ENCODE data around the gene BRD4. TPM values are rescaled to one million over a fixed set of nuclear protein-coding genes. Genes with fewer than 3 reads are reported as not detected.

BRD4 gene
- total and polyA plus RNA-seq, 2 donors (not counting 3 experiments of a cell fraction or from before 2014, with no cell fraction given): 14.9 to 125 TPM

DNA sequence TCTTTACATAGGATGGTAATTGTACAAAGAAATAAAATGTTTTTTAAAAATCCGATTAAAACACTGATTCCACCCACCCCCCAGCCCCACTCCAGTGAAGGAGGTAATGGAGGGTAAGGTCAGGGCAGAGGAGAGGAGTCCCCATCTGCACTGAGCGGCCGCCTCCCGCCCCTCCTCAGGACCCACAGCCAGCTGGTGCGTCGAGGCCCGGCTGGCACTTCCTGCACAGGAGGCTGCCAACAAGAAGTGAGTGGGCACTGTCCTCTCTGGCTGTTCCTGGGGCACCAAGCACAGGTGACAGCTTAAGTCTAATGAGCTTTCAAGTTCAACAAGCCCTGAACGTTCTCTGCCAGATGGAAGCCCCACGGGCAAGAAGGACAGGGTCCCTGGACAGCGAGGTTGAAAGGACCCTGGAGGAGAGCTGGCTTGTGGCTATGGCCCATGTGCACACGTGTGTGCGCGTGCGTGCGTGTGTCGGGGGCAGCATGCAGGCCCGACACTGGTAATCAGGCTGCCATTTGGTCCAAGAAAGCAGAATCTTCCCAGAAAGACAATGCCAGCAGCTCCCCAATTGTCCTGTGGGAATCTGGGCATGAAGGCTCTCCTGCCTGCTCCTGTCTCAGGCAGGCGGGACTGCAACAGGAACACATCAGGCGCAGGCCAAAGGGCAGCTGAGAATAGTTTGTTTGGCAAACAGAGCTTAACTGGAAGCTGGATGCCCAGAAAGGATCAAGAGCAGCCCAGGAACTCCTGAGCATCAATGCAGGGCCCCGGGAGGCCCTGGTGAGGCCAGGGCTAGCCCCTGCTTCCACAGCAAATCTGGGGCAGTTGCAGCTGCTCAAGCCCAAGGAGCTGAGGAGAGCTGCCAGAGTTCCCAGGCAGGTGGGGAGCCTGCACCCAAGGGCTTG is 85.0 kb downstream of the BRD4 start:
- ChIA-PET POLR2A (no interaction called here), CTCF (no interaction called here)
- FAIRE-seq (no peak), DNase-seq (ENCODE audit: low read depth, low spot score) (no peak)
- no peak overlapping the region for H2AFZ ChIP-seq (ENCODE audit: low read depth, low read length)
- no peak overlapping the region for H3K9ac ChIP-seq (replicated peaks; ENCODE audit: extremely low read depth, insufficient read depth, low read length)
- H3K9me1 ChIP-seq (replicated peaks; ENCODE audit: control insufficient read depth, extremely low read depth, insufficient read depth, low read length): no peaks in the 10 kb centered on the region
- peaks cover 14 to 42% of the 10 kb centered on the region in 2 experiments for H3K36me3 ChIP-seq (ENCODE audit: control insufficient read depth in 2 of 2, extremely low read depth in 1 of 2, insufficient read depth in 2 of 2, low read length in 2 of 2)
- peaks cover 27% of the 10 kb centered on the region for H3K79me2 ChIP-seq (ENCODE audit: control insufficient read depth, insufficient read depth, low read length)
- intact Hi-C loops (cut with micrococcal nuclease): no loop called here
- no TSS peak for BruUV-seq (replicated peaks)
- no peak for TF ChIP-seq GATA2 (IDR thresholded peaks at IDR 0.05; ENCODE audit: insufficient read depth, insufficient read length, low read depth, low read length)
- TF ChIP-seq FOS (IDR thresholded peaks at IDR 0.05; ENCODE audit: borderline replicate concordance, insufficient read depth, low read length): no peak
- no peak for TF ChIP-seq EZH2 (IDR thresholded peaks at IDR 0.05; ENCODE audit: borderline replicate concordance, low read depth, low read length, severe bottlenecking)
- TF ChIP-seq POLR2A (IDR thresholded peaks at IDR 0.05; ENCODE audit: low read depth, low read length): no peak
- no peak for TF ChIP-seq MYC (IDR thresholded peaks at IDR 0.05; ENCODE audit: low read depth, low read length)
- TF ChIP-seq POLR2AphosphoS5 (IDR thresholded peaks at IDR 0.05; ENCODE audit: insufficient read depth, low read depth, low read length): no peak
- TF ChIP-seq JUN (IDR thresholded peaks at IDR 0.05; ENCODE audit: borderline replicate concordance, insufficient read depth, insufficient read length, low read depth): no peak
- TF ChIP-seq, protein P1, sequence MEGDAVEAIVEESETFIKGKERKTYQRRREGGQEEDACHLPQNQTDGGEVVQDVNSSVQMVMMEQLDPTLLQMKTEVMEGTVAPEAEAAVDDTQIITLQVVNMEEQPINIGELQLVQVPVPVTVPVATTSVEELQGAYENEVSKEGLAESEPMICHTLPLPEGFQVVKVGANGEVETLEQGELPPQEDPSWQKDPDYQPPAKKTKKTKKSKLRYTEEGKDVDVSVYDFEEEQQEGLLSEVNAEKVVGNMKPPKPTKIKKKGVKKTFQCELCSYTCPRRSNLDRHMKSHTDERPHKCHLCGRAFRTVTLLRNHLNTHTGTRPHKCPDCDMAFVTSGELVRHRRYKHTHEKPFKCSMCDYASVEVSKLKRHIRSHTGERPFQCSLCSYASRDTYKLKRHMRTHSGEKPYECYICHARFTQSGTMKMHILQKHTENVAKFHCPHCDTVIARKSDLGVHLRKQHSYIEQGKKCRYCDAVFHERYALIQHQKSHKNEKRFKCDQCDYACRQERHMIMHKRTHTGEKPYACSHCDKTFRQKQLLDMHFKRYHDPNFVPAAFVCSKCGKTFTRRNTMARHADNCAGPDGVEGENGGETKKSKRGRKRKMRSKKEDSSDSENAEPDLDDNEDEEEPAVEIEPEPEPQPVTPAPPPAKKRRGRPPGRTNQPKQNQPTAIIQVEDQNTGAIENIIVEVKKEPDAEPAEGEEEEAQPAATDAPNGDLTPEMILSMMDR (IDR thresholded peaks at IDR 0.05; ENCODE audit: extremely low read depth in 1 of 2, insufficient read depth in 1 of 2, low read depth in 1 of 2, low read length in 2 of 2): no peak
- TF ChIP-seq, protein P2, sequence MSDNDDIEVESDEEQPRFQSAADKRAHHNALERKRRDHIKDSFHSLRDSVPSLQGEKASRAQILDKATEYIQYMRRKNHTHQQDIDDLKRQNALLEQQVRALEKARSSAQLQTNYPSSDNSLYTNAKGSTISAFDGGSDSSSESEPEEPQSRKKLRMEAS (IDR thresholded peaks at IDR 0.05; ENCODE audit: insufficient read depth, insufficient read length): no peak
- H3K4me3 ChIP-seq (replicated peaks in 1 of 3; ENCODE audit: insufficient read depth in 1 of 3, low read depth in 1 of 3, low read length in 3 of 3): no peak overlapping the region
- dilution Hi-C loops (cut with MboI; ENCODE audit: extremely low pct_ligation_motif_present, low sequenced_read_pairs): no loop called here
- H3K9me3 ChIP-seq (replicated peaks; ENCODE audit: control insufficient read depth, insufficient read depth, low read length): no peaks in the 10 kb centered on the region
- no peak overlapping the region for H3K4me2 ChIP-seq (ENCODE audit: insufficient read depth, low read length)
- H3K27me3 ChIP-seq (ENCODE audit: control insufficient read depth in 2 of 2, insufficient read depth in 2 of 2, low read length in 2 of 2): no peaks in the 10 kb centered on the region
- H3K27ac ChIP-seq (ENCODE audit: insufficient read depth, low read depth, low read length): no peak overlapping the region
- no peaks in the 10 kb centered on the region for H4K20me1 ChIP-seq (replicated peaks; ENCODE audit: control insufficient read depth, extremely low read depth, insufficient read depth, low read length)
- H3K4me1 ChIP-seq (ENCODE audit: control insufficient read depth, extremely low read depth, insufficient read depth, low read length): peaks cover 40% of the 10 kb centered on the region
